CD14-positive monocyte (primary cell): ENCODE data around the gene PTPRD. TPM values are rescaled to one million over a fixed set of nuclear protein-coding genes. Genes with fewer than 3 reads are reported as not detected.

Experiments
- DNase-seq, 3 donors: peaks; one replicate each; pipeline ENCODE4 v3.0.0-alpha.2; 2011 to 2022
- H2AFZ ChIP-seq: 2 replicates; pipeline ENCODE4 v1.6.0; 2012; ENCODE audit warnings: mild to moderate bottlenecking, low read depth, low read length, inconsistent platforms; ENCODE audit not compliant: insufficient read depth, poor library complexity, severe bottlenecking
- H3K27ac ChIP-seq, 2 donors: 1 replicate in 1 of 2; 2 replicates in 1 of 2; pipeline ENCODE4 v1.5.1; 2012 to 2013; ENCODE audit warnings: low read length in 2 of 2, control low read depth in 1 of 2, inconsistent platforms in 1 of 2, low read depth in 1 of 2, mild to moderate bottlenecking in 1 of 2
- H3K27me3 ChIP-seq, 2 donors: one replicate each; pipeline versions ENCODE4 v1.6.0 to v1.6.1; 2011 to 2013; ENCODE audit warnings: low read length in 2 of 2; ENCODE audit not compliant: control insufficient read depth in 2 of 2, insufficient read depth in 2 of 2
- H3K36me3 ChIP-seq, 2 donors: replicated peaks in 1 of 2; 1 replicate in 1 of 2; 2 replicates in 1 of 2; pipeline versions ENCODE4 v1.5.1 to v1.6.1; 2012 to 2013; ENCODE audit warnings: low read length in 2 of 2, control low read depth in 1 of 2, inconsistent platforms in 1 of 2, mild to moderate bottlenecking in 1 of 2; ENCODE audit not compliant: insufficient read depth in 2 of 2, control insufficient read depth in 1 of 2
- H3K4me1 ChIP-seq, 2 donors: 1 replicate in 1 of 2; 2 replicates in 1 of 2; pipeline versions ENCODE4 v1.5.1 to v1.6.1; 2012 to 2013; ENCODE audit warnings: low read length in 2 of 2, control low read depth in 1 of 2, inconsistent platforms in 1 of 2, mild to moderate bottlenecking in 1 of 2, moderate library complexity in 1 of 2; ENCODE audit not compliant: insufficient read depth in 2 of 2, control insufficient read depth in 1 of 2
- H3K4me2 ChIP-seq: replicated peaks from 2 replicates; pipeline ENCODE3; 2012; ENCODE audit warnings: low read length, moderate library complexity, mild to moderate bottlenecking; ENCODE audit not compliant: poor library complexity, severe bottlenecking; ENCODE audit errors: extremely low read depth
- H3K4me3 ChIP-seq, 3 experiments: fragments of 200-600 bp in 1 of 3; sonication (generic) in 1 of 3; replicated peaks in 1 of 3; 1 replicate in 2 of 3; 2 replicates in 1 of 3; pipeline ENCODE4 v1.5.1; 2011 to 2013; ENCODE audit warnings: low read length in 3 of 3, mild to moderate bottlenecking in 3 of 3, control low read depth in 2 of 3, low read depth in 2 of 3, inconsistent platforms in 1 of 3, moderate library complexity in 1 of 3
- H3K79me2 ChIP-seq: 2 replicates; pipeline ENCODE4 v1.6.0; 2012; ENCODE audit warnings: mild to moderate bottlenecking, control low read depth, inconsistent platforms, low read length, moderate library complexity; ENCODE audit not compliant: insufficient read depth
- H3K9ac ChIP-seq: 2 replicates; pipeline ENCODE4 v1.6.0; 2017; ENCODE audit warnings: low read length, mild to moderate bottlenecking; ENCODE audit not compliant: insufficient read depth, poor library complexity, severe bottlenecking
- H3K9me3 ChIP-seq, 2 donors: replicated peaks in 1 of 2; 1 replicate in 1 of 2; 2 replicates in 1 of 2; pipeline versions ENCODE4 v1.5.1 to v1.6.1; 2012 to 2013; ENCODE audit warnings: low read length in 2 of 2, control low read depth in 1 of 2; ENCODE audit not compliant: control insufficient read depth in 1 of 2, insufficient read depth in 1 of 2
- H4K20me1 ChIP-seq: 2 replicates; pipeline ENCODE4 v1.6.0; 2012; ENCODE audit warnings: mild to moderate bottlenecking, low read length, control low read depth, moderate library complexity; ENCODE audit not compliant: insufficient read depth
- H3K27ac Mint-ChIP-seq, 7 donors: one replicate each; pipeline ENCODE4 v1.8.0; 2020; ENCODE audit warnings: mild to moderate bottlenecking in 7 of 7, mixed read lengths in 7 of 7, moderate library complexity in 6 of 7, inconsistent platforms in 2 of 7
- H3K27me3 Mint-ChIP-seq, 3 donors: one replicate each; pipeline ENCODE4 v1.8.0; 2021 to 2022; ENCODE audit warnings: low read depth in 3 of 3, mild to moderate bottlenecking in 3 of 3, mixed read lengths in 3 of 3, moderate library complexity in 3 of 3, inconsistent platforms in 1 of 3
- H3K36me3 Mint-ChIP-seq, 2 donors: one replicate each; pipeline ENCODE4 v1.8.0; 2020; ENCODE audit warnings: mixed read lengths in 2 of 2, inconsistent platforms in 1 of 2, mild to moderate bottlenecking in 1 of 2
- H3K4me1 Mint-ChIP-seq: one replicate; pipeline ENCODE4 v1.8.0; 2020; ENCODE audit warnings: mild to moderate bottlenecking, mixed read lengths
- H3K4me3 Mint-ChIP-seq, 2 donors: one replicate each; pipeline ENCODE4 v1.8.0; 2020; ENCODE audit warnings: mild to moderate bottlenecking in 2 of 2, mixed read lengths in 2 of 2, moderate library complexity in 1 of 2
- H3K9me3 Mint-ChIP-seq, 7 donors: one replicate each; pipeline ENCODE4 v1.8.0; 2020 to 2022; ENCODE audit warnings: mixed read lengths in 7 of 7, mild to moderate bottlenecking in 6 of 7, moderate library complexity in 6 of 7, inconsistent platforms in 2 of 7
- WGBS: methylation state at CpG from one replicate; pipeline ENCODE4 v1.1.5; 2013; ENCODE audit warnings: missing lambda C conversion rate; ENCODE audit not compliant: insufficient coverage; 5-methylcytosine and 5-hydroxymethylcytosine counted together
- intact Hi-C, 2 donors: fragments of 100-400 bp; cut with micrococcal nuclease; formaldehyde crosslinking; loops; one replicate each; pipeline versions ENCODE4 v1.15.0 to v1.15.1; 2023
- polyA plus RNA-seq, 3 donors: library from polyadenylated mRNA; depleted of rRNA in 1 of 3; unstranded in 2 of 3; stranded (reverse) in 1 of 3; fragments of 300-500 nt in 2 of 3; fragments of >200 nt in 1 of 3; fragmentation: Illumina TruSeq in 2 of 3; gene quantifications; 1 replicate in 2 of 3; 2 replicates in 1 of 3; pipeline ENCODE4 v1.2.3, GENCODE V29; 2012 to 2021
- TF ChIP-seq, protein P1 (sequence below): fragments of 200-600 bp; IDR thresholded peaks from one replicate; pipeline ENCODE4 v1.8.0; 2022; ENCODE audit warnings: antibody characterized with exemption, mild to moderate bottlenecking

The PTPRD gene
- polyA plus RNA-seq, 3 donors: not detected

DNA sequence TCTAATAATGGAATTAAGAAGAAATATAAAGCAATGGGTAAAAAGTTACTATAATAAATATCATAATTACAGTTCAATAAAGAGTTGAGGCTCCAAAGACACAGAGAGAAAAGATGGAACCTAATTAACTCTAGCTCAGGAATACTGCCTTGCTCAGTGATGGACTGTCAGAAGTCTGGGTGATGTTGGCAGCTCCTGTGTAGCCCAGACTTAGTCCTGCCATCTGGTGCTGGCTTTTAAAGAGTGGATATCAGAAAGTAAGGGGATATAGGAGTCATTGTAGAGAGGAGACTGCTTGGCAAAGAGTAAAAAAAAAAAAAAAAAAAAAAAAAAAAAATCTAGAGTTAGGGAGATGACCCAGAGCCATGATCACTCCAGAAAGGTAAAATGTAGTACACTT is 2261.4 kb downstream of the PTPRD start:
- no peaks in the 10 kb centered on the region for H3K79me2 ChIP-seq
- Mint-ChIP-seq H3K36me3 (no peaks in the 10 kb centered on the region), H3K4me3 (no peak overlapping the region), H3K27ac (no peak overlapping the region), H3K27me3 (no peaks in the 10 kb centered on the region), H3K4me1 (no peaks in the 10 kb centered on the region), H3K9me3 (peaks cover 0 to 7% (median under 1%) of the 10 kb centered on the region in 7 donors)
- H3K9me3 ChIP-seq: no peaks in the 10 kb centered on the region
- H3K9ac ChIP-seq: no peak overlapping the region
- H3K4me3 ChIP-seq: no peak overlapping the region
- no peaks in the 10 kb centered on the region for H3K27me3 ChIP-seq
- no peaks in the 10 kb centered on the region for H4K20me1 ChIP-seq
- no peak overlapping the region for H3K4me2 ChIP-seq
- H2AFZ ChIP-seq: no peak overlapping the region
- H3K4me1 ChIP-seq: no peaks in the 10 kb centered on the region
- no peak for DNase-seq
- intact Hi-C loops: no loop called here
- H3K27ac ChIP-seq: no peak overlapping the region
- TF ChIP-seq, protein P1, sequence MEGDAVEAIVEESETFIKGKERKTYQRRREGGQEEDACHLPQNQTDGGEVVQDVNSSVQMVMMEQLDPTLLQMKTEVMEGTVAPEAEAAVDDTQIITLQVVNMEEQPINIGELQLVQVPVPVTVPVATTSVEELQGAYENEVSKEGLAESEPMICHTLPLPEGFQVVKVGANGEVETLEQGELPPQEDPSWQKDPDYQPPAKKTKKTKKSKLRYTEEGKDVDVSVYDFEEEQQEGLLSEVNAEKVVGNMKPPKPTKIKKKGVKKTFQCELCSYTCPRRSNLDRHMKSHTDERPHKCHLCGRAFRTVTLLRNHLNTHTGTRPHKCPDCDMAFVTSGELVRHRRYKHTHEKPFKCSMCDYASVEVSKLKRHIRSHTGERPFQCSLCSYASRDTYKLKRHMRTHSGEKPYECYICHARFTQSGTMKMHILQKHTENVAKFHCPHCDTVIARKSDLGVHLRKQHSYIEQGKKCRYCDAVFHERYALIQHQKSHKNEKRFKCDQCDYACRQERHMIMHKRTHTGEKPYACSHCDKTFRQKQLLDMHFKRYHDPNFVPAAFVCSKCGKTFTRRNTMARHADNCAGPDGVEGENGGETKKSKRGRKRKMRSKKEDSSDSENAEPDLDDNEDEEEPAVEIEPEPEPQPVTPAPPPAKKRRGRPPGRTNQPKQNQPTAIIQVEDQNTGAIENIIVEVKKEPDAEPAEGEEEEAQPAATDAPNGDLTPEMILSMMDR: no peak
- H3K36me3 ChIP-seq: no peaks in the 10 kb centered on the region

DNA sequence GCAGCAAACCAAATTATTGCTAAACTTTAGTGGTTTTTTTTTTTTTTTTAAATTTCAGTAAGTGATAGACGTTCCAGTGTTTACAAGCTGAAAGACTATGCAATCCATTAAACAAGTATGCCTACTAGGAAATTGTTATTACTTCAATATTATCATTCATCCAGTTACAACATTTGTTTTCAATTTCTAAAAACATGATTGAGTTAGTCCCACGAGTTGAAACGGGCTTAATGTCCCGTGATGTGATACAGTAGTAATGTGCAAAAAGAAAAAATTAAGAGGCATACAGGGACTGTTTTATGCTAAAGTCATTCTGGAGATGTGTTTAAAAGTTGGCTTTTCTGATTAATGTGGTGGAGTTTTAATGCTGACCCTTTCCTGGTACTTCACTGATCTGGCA is 2262.9 kb downstream of the PTPRD start:
- no peaks in the 10 kb centered on the region for H3K27me3 ChIP-seq
- no peaks in the 10 kb centered on the region for H3K36me3 ChIP-seq
- H4K20me1 ChIP-seq: no peaks in the 10 kb centered on the region
- Mint-ChIP-seq H3K4me1 (no peaks in the 10 kb centered on the region), H3K4me3 (no peak overlapping the region), H3K27ac (no peak overlapping the region), H3K36me3 (no peaks in the 10 kb centered on the region), H3K27me3 (peaks cover 0 to 2% (median 0%) of the 10 kb centered on the region in 3 donors), H3K9me3 (peaks cover 0 to 5% (median 2%) of the 10 kb centered on the region in 7 donors)
- H3K9ac ChIP-seq: no peak overlapping the region
- no peaks in the 10 kb centered on the region for H3K79me2 ChIP-seq
- H3K27ac ChIP-seq: no peak overlapping the region
- TF ChIP-seq, protein P1: no peak
- DNase-seq: no peak
- no peaks in the 10 kb centered on the region for H3K9me3 ChIP-seq
- WGBS: no CpG with 5 or more reads among the region's 4 CpGs
- H3K4me2 ChIP-seq: no peak overlapping the region
- no peak overlapping the region for H3K4me3 ChIP-seq
- H2AFZ ChIP-seq: no peak overlapping the region
- intact Hi-C loops: no loop called here
- no peaks in the 10 kb centered on the region for H3K4me1 ChIP-seq
